Nephron progenitor cell (in vitro differentiated cells): ENCODE measurements around the gene DHRS13.

Experiments used
- DNase-seq: peaks from one replicate; pipeline ENCODE4 v3.0.0; 2021
- H3K27ac Mint-ChIP-seq: 2 replicates; pipeline ENCODE4 v1.8.0; 2021; ENCODE audit warnings: mild to moderate bottlenecking, moderate library complexity, mixed read lengths
- H3K27me3 Mint-ChIP-seq: 2 replicates; pipeline ENCODE4 v1.8.0; 2021; ENCODE audit warnings: mild to moderate bottlenecking, low read depth, mixed read lengths; ENCODE audit not compliant: poor library complexity
- H3K36me3 Mint-ChIP-seq: 2 replicates; pipeline ENCODE4 v1.8.0; 2021; ENCODE audit warnings: low read depth, mixed read lengths
- H3K4me1 Mint-ChIP-seq: 2 replicates; pipeline ENCODE4 v1.8.0; 2021; ENCODE audit warnings: mixed read lengths
- H3K4me3 Mint-ChIP-seq: 2 replicates; pipeline ENCODE4 v1.8.0; 2021; ENCODE audit warnings: mild to moderate bottlenecking, moderate library complexity, mixed read lengths
- H3K9me3 Mint-ChIP-seq: 2 replicates; pipeline ENCODE4 v1.8.0; 2021; ENCODE audit warnings: mild to moderate bottlenecking, moderate library complexity, mixed read lengths
- CTCF ChIP-seq: fragments of 200-600 bp; sonication (generic); IDR thresholded peaks from 2 replicates; pipeline ENCODE4 v1.5.0; 2021; ENCODE audit warnings: antibody characterized with exemption

Gene DHRS13

DNA sequence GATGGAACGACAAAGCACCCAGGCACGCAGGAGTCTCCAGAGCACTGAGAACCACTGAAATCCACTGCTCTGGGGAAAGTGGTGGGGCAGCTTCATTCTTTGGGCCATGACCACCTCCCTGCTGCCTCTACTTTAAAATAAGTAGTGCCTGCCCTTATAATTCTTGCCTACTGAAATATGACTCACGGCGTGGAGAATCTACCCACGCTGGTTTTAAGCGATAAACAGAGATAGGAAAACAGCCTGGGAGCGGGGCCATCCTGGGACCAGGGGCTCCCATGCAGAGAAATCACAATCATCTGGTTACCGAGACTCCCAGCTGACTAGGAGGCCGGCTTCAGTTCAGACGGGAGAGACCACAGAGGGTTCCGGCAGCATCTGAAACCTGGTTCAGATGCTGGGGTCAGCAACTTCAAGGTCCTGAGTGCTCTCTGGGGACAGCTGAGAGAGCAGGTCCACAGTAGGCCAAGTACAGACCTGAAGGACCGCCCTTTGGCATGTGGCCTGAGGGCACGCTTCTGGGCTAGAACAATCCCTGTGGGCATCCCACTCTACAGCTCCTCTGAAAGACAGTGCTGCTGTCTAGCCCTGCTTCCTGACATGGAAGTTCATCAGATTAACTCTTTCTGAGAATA lies 8.6 kb upstream of the DHRS13 start:
- DNase-seq = no peak
- Mint-ChIP-seq H3K4me3 (no peak overlapping the region), H3K4me1 (no peaks in the 10 kb centered on the region), H3K36me3 (peaks cover 67% of the 10 kb centered on the region), H3K9me3 (no peaks in the 10 kb centered on the region), H3K27ac (no peak overlapping the region), H3K27me3 (peaks cover 3% of the 10 kb centered on the region)
- TF ChIP-seq CTCF = no peak

DNA sequence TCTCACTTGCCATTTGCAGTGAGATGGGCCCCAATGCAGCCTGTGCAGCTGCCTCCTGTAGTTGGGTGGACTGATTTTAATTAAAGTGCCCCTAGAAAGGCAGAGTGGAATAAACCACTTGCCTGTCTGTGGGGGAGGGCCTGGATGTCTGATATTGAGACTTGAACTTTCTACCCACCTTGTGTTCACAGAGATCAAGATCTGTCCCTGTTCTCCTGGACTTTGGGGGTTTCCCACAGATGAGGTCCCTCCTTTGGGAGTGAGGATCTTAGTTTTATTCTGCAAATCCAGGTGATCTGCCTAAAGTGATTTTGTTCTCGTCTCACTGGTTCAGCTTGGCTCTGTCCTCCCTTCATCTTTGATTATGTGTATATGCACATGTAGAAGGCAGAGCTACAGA lies 7.7 kb upstream of the DHRS13 start:
- DNase-seq = no peak
- TF ChIP-seq CTCF = no peak
- H3K4me3 Mint-ChIP-seq = no peak overlapping the region
- no peak overlapping the region for H3K27ac Mint-ChIP-seq
- peaks cover 59% of the 10 kb centered on the region for H3K36me3 Mint-ChIP-seq
- no peaks in the 10 kb centered on the region for H3K9me3 Mint-ChIP-seq
- no peaks in the 10 kb centered on the region for H3K4me1 Mint-ChIP-seq
- peaks cover 3% of the 10 kb centered on the region for H3K27me3 Mint-ChIP-seq

GRCh38 chr17:28908640-28909167 lies 5.8 kb upstream of the DHRS13 start:
- peaks cover 13% of the 10 kb centered on the region for H3K4me1 Mint-ChIP-seq
- TF ChIP-seq CTCF = no peak
- H3K27ac Mint-ChIP-seq = no peak overlapping the region
- no peak for DNase-seq
- H3K9me3 Mint-ChIP-seq = no peaks in the 10 kb centered on the region
- H3K4me3 Mint-ChIP-seq = no peak overlapping the region
- peaks cover 43% of the 10 kb centered on the region for H3K36me3 Mint-ChIP-seq
- H3K27me3 Mint-ChIP-seq = peaks cover 3% of the 10 kb centered on the region

DNA sequence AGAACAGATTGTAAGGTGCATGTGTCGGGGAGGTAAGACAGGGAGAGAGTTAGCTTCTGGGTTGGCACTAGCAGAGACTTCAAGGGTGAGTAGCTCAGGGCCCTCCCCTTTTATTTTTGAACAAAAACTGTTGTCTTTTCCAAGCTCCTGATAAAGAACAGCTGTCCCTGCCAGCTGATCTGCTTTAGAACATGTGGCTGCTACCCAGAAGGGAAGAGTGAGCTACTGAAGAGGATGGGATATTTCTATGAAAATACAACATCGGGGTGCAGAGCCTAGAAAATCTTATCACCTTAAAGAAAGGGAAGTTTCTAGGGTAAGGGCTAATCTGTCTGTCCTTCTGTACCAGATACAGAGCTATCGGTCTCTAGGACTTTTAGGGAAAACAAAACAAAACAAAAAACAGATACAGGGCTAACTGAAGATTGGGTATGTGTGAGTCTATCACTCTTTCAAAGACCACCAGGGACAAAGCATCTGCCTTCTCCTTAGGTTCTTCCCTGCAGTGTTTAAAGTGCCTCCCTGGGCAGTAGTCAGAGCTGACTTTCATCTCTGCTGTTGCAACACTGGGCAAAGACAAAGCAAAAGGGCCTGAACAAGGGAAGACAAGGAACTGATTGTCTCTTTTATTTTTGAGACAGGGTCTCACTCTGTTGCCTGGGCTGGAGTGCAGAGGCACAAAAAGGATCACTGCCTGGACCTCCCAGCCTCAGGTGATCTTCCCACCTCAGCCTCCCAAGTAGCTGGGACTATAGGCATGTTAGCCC lies 5.0 kb upstream of the DHRS13 start:
- no peak for DNase-seq
- H3K4me3 Mint-ChIP-seq = no peak overlapping the region
- peaks cover 36% of the 10 kb centered on the region for H3K36me3 Mint-ChIP-seq
- H3K9me3 Mint-ChIP-seq = no peaks in the 10 kb centered on the region
- TF ChIP-seq CTCF = no peak
- H3K27me3 Mint-ChIP-seq = peaks cover 3% of the 10 kb centered on the region
- H3K4me1 Mint-ChIP-seq = peaks cover 20% of the 10 kb centered on the region
- no peak overlapping the region for H3K27ac Mint-ChIP-seq

DNA sequence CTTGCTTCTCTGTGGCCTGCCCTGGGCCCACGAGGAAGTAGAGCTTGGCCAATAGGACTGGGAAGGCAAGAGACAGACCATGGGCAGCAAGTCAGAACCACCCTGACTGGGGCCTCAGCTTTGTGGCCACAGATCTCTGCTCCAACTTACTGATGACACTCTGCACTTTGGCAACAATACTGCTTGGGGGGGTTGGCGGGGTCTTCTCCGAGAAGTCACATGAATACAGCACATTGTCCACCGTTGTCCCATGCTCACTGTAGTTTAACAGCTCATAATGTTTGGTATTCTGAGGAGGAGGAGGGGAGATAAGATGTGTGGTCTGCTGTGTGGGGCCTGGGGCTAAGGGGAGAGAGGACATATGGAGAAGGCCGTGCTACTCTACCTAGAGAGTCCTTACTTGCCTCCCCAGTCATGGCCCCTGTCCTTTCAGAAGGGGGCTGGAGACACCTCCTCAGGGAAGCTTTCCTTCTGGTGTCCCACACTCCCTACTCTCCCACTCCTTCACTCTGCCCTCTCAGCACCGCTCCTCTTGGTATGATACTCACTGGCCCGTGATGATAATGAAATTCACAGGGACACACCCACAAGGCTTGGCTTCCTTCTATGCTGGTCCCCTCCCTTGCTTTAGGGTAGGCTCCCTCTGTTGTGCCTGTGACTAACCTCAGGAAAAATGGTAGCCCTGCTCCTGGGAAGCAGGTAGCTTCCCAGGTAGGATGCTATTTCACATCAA lies 4.0 kb upstream of the DHRS13 start:
- DNase-seq = no peak
- TF ChIP-seq CTCF = no peak
- Mint-ChIP-seq H3K9me3 (no peaks in the 10 kb centered on the region), H3K36me3 (peaks cover 30% of the 10 kb centered on the region), H3K4me3 (no peak overlapping the region), H3K4me1 (peaks cover 25% of the 10 kb centered on the region), H3K27ac (no peak overlapping the region), H3K27me3 (peaks cover 4% of the 10 kb centered on the region)
